Erythroblast (primary cell): Measurements from ENCODE around the gene TERF2IP.

Source experiments
- GATA1 ChIP-seq: IDR thresholded peaks from 2 replicates; pipeline ENCODE4 v1.6.1; 2011; ENCODE audit warnings: low read depth, mild to moderate bottlenecking, control low read depth, low read length, moderate library complexity
- POLR2A ChIP-seq: IDR thresholded peaks from 2 replicates; pipeline ENCODE4 v1.6.1; 2011; ENCODE audit warnings: mild to moderate bottlenecking, low read length

DNA sequence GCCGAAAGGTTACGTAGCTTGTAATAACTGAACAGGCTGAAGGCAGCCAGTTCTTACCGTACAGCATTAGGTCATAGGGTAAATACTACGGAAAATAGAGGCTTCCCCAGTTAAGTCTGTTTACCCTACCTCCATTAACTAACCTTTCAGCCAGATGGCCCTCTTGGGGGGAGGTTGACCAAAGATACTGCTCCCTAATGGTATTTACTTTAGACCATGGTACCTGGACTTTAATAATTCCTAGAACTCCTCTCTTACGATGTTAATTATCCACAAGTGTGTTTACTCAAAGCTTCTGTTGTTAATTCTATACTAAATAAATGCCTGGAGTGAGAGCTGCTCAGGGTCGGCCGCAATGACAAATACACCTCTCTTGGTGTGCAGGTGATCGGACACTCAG, 14.7 kb upstream of the TERF2IP start:
- no peak for TF ChIP-seq POLR2A
- no peak for TF ChIP-seq GATA1
